Osteoblast (primary cell): Measurements from ENCODE around the gene KLHDC4. TPM values are rescaled to one million over a fixed set of nuclear protein-coding genes. Genes with fewer than 3 reads are reported as not detected.
A peak's percentile ranks its signal among the peaks of the same experiment; 100 is the strongest.
"Not testable (repeated sequence)": the region's sequence is repeated elsewhere in the genome, so short reads cannot be mapped to it uniquely, and the experiment has no call there.

Experiments
- DNase-seq: peaks from one replicate; pipeline ENCODE4 v3.0.0; 2011; ENCODE audit warnings: low spot score, mixed read lengths; ENCODE audit not compliant: insufficient read length; ENCODE audit errors: missing footprints
- H2AFZ ChIP-seq: 2 replicates; pipeline ENCODE4 v1.6.0; 2011; ENCODE audit warnings: mild to moderate bottlenecking, low read length
- H3K27ac ChIP-seq: 2 replicates; pipeline ENCODE4 v1.5.1; 2011; ENCODE audit warnings: mild to moderate bottlenecking, low read depth, low read length, moderate library complexity
- H3K27me3 ChIP-seq: 2 replicates; pipeline ENCODE4 v1.6.0; 2012; ENCODE audit warnings: mild to moderate bottlenecking, control low read depth, inconsistent platforms, low read length, moderate library complexity; ENCODE audit not compliant: insufficient read depth
- H3K36me3 ChIP-seq: 2 replicates; pipeline ENCODE4 v1.5.1; 2011; ENCODE audit warnings: mild to moderate bottlenecking, low read length, control low read depth, moderate library complexity; ENCODE audit not compliant: insufficient read depth
- H3K4me1 ChIP-seq: 2 replicates; pipeline ENCODE4 v1.5.1; 2011; ENCODE audit warnings: mild to moderate bottlenecking, low read length, control low read depth, moderate library complexity; ENCODE audit not compliant: insufficient read depth
- H3K4me2 ChIP-seq: 2 replicates; pipeline ENCODE4 v1.6.0; 2011; ENCODE audit warnings: mild to moderate bottlenecking, low read length; ENCODE audit not compliant: insufficient read depth
- H3K4me3 ChIP-seq: fragments of 200-600 bp; sonication (generic); 3 replicates; pipeline ENCODE4 v1.5.1; 2012; ENCODE audit warnings: mild to moderate bottlenecking, low read length, inconsistent platforms; ENCODE audit not compliant: insufficient read depth
- H3K79me2 ChIP-seq: 2 replicates; pipeline ENCODE4 v1.6.0; 2012; ENCODE audit warnings: mild to moderate bottlenecking, low read length, control low read depth, inconsistent platforms; ENCODE audit not compliant: insufficient read depth
- H3K9me3 ChIP-seq: 2 replicates; pipeline ENCODE4 v1.5.1; 2011; ENCODE audit warnings: low read depth, low read length, control low read depth
- H4K20me1 ChIP-seq: 2 replicates; pipeline ENCODE4 v1.6.0; 2012; ENCODE audit warnings: mild to moderate bottlenecking, low read length, control low read depth; ENCODE audit not compliant: insufficient read depth
- CTCF ChIP-seq: IDR thresholded peaks from 2 replicates; pipeline ENCODE4 v1.5.1; 2011; ENCODE audit warnings: mild to moderate bottlenecking, low read depth, low read length, moderate library complexity; ENCODE audit errors: extremely low read depth
- total RNA-seq: library from RNA; depleted of rRNA; stranded (reverse); fragments of >200 nt; gene quantifications from 2 replicates; pipeline ENCODE4 v1.2.3, GENCODE V29; 2012

KLHDC4 gene
- total RNA-seq, 1 donor = 22.1 TPM

GRCh38 chr16:87721622-87722585, 43.9 kb downstream of the KLHDC4 start:
- Histone ChIP-seq H3K9me3 (no peaks in the 10 kb centered on the region), H4K20me1 (peaks cover 29% of the 10 kb centered on the region), H3K27ac (no peak overlapping the region), H3K79me2 (no peaks in the 10 kb centered on the region), H3K36me3 (no peaks in the 10 kb centered on the region), H3K27me3 (no peaks in the 10 kb centered on the region), H2AFZ (no peak overlapping the region), H3K4me2 (no peak overlapping the region), H3K4me1 (peaks cover 3% of the 10 kb centered on the region), H3K4me3 (no peak overlapping the region)
- no peak for TF ChIP-seq CTCF
- no peak for DNase-seq

- Histone ChIP-seq H4K20me1 (peaks cover 29% of the 10 kb centered on the region), H3K4me2 (no peak overlapping the region), H3K4me1 (peaks cover 3% of the 10 kb centered on the region), H3K79me2 (no peaks in the 10 kb centered on the region), H2AFZ (no peak overlapping the region), H3K27ac (no peak overlapping the region), H3K4me3 (no peak overlapping the region), H3K9me3 (no peaks in the 10 kb centered on the region), H3K36me3 (no peaks in the 10 kb centered on the region), H3K27me3 (no peaks in the 10 kb centered on the region)
- no peak for DNase-seq
- TF ChIP-seq CTCF = no peak
These were observed 45.3 kb downstream of the KLHDC4 start for GRCh38 chr16:87720446-87720845.

GRCh38 chr16:87718831-87719230, 47.0 kb downstream of the KLHDC4 start:
- DNase-seq, H3K4me3 ChIP-seq, H3K79me2 ChIP-seq, H3K9me3 ChIP-seq, H3K27me3 ChIP-seq, H3K4me2 ChIP-seq, H2AFZ ChIP-seq, H3K27ac ChIP-seq, H3K4me1 ChIP-seq, H3K36me3 ChIP-seq: not testable (repeated sequence)
- peaks cover 25% of the 10 kb centered on the region for H4K20me1 ChIP-seq

- H3K9me3 ChIP-seq = no peaks in the 10 kb centered on the region
- H3K4me2 ChIP-seq = no peak overlapping the region
- no peaks in the 10 kb centered on the region for H3K27me3 ChIP-seq
- no peaks in the 10 kb centered on the region for H3K79me2 ChIP-seq
- H3K27ac ChIP-seq = no peak overlapping the region
- H4K20me1 ChIP-seq = peaks cover 12% of the 10 kb centered on the region
- H3K36me3 ChIP-seq = peaks cover 11% of the 10 kb centered on the region
- no peak for TF ChIP-seq CTCF
- DNase-seq = peak; percentile 90
- H2AFZ ChIP-seq = no peak overlapping the region
- H3K4me1 ChIP-seq = no peaks in the 10 kb centered on the region
- H3K4me3 ChIP-seq = no peak overlapping the region
These were observed 50.1 kb downstream of the KLHDC4 start for GRCh38 chr16:87715658-87716057.
